CMK (cell line): ENCODE data around the gene ANK3.
"Not testable (repeated sequence)": the region's sequence is repeated elsewhere in the genome, so short reads cannot be mapped to it uniquely, and the experiment has no call there.

Experiments used
- DNase-seq: peaks from one replicate; pipeline ENCODE4 v3.0.0-alpha.2; 2010; ENCODE audit warnings: low read depth

Gene ANK3

DNA sequence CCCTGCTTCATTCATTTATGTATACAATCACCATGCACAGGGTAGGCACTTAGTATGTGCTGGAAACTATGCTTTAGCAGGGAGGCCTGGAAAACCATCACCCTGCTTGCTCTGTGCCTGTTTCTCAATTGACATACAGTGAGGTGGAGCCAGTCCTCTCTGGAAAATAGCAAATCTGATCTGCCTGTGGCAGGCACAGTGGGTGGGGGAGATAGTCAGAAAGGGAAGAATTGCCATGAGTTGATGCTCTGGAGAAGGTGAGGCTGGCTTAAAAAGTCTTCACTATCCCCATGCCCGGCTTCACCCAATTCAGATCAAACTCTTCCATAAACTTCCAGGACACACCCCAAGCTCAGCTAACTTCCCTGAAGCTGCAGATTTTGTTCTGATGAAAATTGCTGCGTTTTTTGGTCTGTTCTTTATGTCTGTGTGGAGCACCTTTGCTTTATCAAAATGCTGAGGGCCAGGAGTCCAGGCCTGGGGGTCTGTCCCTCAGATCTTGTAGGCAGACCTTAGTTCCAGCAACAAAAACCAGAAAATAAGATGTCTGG, 84.8 kb downstream of the ANK3 start:
- no peak for DNase-seq

DNA sequence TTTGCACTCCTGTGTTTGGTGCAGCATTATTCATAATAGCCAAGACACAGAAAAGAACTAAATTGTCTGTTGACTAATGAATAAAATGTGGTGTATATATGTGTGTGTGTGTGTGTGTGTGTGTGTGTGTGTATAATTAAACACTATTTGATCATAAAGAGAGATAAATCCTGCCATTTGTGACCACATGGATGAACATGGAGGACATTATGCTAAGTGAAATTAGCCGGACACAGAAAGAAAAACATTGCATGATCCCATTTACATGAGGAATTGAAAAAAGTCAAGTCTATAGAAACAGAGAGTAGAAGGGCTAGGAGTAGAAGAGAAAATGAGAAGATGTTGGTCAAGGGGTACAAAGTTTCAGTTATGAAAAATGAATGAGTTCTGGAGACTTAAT, 85.9 kb downstream of the ANK3 start:
- DNase-seq: no peak

DNA sequence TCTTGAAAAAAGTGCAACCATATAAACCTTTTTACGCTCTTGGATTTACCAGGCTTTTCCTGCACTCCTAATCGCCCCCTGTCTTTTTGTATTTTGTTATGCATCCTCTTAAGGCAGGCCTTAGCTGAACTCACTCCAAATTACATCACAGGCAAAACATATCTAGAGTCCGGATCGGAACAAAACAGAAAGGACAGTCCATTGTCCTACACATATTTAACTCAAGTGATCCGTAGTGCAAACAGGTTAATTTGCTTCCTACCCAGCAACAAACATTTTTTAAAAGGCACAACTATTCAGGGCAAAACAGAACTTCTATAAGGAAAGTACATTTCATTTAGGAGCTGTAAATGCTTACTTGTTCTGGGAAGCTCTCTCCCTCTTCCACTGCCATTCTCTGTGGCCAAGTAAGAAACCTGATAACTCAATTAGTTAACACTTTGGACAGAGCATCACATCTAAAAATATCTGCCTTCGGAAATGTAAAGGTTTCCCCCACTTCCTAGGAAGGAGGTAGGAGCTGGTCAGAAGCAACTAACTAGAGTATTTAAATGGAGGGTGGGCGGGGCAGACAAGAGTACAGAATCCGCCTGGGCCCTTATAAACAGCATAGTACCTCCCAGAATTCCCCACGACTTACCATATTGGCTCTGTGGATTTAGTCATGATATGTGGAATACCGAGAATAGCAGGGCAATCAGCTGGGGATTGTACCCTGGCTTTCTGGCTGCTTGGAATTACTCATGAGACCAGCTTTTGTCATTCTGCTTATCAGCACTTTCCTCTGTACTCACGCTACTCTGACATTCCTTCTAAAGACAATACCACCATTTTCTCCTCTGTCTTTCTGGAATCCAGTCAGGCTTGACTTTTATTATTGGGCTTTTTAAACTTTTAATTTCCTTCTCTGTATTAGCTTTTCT, 89.5 kb downstream of the ANK3 start:
- no peak for DNase-seq

DNA sequence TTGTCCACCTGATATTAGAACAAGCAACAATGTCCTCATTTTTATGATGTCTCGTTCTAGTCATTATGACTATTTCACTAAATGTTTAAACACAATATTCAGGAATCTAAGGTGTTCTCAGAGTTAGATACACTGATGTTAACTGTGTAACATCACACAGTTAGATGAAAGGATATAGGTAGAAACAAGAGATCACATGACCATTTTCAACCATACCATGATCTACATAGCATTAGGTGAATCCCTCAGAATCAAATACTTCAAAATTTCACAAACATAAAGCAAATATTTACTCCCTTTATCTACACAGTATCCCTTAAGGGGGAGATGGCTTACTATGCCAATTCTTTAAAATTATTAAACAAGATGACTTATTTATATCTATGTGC, 90.3 kb downstream of the ANK3 start:
- no peak for DNase-seq

DNA sequence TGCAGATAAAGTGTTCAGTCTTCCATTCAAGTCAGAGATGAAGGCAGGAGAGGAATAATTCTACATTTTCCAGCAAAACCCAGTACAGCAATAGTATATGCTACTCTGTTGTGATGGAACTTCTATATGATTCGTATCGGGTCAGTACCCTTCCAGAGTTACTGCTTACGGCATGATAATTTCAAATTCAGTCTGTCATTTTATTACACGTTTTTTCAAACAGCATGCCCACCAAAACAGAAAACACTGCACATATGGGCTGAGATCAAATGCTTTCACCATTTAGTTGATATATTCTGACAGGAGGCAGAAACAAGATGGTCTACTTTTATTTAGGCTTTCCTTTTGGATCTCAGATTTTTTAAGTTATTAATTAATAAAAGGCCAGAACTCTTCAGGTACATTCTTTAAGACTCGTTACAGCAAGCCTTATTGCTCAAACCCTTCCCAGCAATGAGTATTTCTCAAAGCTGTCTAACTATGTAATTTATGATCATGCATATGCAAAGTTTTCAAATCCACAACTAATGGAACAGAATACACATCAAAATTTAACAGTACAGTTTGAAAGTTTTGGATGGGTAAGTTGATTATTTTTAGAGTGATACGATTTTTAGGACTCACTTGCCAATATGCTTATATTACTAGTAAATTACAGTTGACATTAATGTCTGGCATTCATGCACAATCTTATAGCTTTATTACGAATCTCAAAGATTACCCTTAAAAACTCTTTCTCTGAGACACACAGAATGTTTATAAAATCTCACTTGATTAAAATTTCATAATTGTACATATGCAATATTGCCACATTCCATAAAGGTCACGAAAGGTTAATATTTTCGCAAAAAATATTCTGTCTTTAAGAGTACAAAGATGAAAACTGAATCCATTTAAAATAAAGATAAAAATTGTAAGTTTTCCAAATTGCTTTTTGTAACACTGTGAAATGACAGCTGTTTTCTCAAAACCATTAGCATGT, 91.0 kb downstream of the ANK3 start:
- no peak for DNase-seq

DNA sequence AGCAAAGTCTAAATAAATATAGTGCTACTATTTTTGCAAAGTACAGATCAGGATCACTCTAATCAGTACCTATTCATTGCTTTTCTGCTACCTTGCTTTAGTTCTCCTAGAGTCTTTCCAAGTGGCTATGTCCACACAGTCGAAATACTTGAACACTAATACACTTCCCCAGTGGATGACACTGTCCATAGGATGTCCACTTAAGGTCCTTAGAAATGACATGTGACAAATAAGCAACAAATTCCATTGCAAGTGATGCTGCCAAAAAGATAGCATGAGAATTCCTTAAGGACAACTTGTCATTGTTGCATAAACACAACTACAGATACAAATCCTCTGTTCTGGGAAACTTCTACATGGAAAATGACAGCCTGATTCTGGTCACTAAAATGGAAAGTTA, 93.6 kb downstream of the ANK3 start:
- DNase-seq: no peak

DNA sequence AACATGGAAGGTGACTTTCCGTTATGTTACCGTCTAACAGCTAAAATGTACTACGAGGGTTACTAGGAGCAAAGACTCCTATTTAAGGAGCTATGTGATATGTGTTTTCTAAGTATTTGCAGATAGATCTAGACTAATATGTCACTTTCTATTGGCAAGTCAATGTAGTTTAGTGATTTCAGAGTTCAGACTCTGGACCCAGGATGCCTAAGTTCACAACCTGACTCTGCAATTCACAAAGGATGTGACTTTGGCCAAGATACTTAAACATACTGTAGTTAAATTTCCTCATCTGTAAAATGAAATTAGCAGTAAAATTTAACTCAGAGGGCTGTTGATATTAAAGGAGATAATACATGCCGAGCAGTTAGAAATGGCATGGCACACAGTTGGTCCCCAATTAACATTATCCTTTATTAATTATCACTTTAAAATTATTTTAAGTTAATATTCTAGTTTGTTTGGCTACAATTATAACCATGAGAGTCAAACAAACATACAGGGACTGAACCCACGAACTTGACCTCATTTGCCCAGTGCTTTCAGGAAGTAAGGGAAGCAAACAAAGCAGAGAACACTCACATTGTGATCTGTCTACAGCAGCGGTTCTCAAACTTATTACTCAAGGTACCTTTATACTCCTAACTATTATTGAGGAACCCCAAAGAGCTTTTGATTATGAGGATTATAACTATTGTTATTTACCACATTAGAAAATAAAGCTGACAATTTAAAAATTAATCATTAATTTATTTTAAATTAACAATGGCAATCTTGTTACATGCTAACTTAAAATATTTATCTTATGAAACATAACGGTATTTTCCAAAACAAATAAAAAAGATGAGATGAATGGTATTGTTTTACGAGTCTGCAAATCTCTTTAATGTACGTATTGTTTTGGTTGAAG, 94.4 kb downstream of the ANK3 start:
- no peak for DNase-seq

DNA sequence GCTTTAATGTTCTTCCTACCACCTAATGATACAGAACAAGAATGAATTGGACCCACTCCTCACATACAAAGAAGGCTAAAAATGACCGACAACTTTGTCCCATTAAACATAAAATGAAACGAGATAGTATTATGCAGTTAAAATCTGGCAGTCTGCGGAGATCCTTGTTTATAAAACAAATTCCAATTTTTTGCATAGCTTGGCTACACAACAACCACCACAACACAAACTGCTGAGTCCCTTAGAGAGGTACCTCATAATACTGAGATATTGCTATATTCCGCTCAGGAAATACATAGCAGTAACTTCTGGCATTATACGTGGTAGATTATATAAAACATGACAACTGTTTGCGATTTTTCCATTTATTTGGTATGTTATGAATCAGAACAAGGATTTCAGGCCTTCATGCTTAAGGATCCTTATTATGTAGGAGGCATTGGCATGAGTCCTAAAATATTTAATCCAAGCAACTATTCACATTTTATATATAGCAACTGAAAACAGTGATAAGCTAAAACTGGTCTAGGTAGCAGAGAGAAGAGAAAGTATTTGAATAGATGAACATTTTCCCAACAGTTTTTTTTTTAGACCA, 96.0 kb downstream of the ANK3 start:
- DNase-seq: no peak

DNA sequence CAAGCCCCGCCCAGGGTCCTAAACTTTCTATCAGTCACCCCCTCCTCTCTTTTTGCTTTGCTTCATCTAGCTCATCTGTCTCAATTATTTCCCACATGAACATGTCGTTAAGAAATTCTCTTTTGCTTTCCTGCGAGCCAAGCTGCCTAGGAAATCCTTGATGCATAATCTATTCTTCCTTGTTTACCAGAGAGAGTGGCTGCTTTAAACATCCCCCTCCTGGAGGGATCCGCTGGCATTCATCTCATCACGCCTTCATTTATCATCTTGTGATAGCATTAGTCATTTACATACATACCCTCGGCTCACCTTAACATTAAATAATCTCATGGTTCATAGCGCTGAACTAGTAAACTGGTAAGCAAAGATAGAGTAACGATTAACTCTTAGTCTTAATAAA, 96.7 kb downstream of the ANK3 start:
- DNase-seq: no peak

DNA sequence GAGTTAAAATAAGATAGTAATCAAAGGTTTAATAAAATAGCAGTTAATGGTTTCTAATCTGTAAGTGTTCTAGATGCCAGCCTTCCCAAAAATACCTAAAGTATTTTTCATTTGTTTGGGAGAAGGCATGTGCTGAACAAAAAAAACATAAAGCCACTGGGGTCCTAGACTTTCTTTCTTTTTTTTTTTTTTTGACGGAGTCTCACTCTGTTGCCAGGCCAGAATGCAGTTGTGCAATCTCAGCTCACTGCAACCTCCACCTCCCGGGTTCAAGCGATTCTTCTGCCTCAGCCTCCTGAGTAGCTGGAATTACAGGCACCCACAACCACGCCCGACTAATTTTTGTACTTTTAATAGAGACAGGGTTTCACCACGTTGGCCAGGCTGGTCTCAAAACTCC, 97.1 kb downstream of the ANK3 start:
- not testable (repeated sequence) for DNase-seq

DNA sequence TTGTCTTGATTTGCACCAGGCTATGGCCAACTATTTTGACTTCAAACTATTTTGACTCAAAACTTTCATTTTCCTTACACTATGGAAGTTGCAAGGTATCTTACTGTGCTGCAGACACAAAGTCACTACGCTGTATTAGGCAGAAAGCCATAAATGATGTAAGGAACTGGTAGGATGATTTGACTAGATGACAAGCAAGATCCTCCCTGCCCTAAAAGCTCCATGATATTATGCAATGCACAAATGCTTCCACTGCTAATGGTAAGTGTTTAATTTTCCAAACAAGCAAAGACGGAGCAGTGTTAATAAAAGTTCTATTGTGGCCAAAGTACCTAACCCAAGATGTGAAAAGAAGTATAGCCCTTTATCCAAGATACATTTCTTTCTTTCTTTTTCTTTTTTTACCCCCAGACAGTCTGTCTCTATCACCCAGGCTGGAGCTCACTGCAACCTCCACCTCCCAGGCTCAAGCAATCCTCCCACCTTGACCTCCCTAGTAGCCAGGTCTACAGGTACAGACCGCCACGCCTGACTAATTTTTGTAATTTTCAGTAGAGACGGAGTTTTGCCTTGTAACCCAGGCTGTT, 98.2 kb downstream of the ANK3 start:
- DNase-seq: no peak

DNA sequence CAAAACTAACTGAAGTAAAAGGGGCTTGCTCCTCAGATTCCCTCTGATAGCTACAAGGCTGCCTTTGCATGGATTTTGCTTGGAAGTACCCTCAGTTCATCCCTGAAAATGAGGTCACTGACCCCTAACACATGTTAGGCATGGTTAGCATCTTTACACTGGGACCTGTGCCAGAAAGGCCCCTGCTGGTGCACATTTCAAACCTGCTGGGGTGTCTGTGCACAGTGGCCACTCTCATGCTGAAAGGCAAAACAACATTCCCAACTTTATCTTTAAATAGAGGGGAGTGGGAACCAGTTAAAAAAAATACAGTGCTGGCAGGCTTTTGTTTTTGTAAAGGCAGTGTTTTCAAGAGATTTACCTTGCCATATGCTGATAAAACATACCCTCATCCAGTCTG, 99.1 kb downstream of the ANK3 start:
- no peak for DNase-seq

DNA sequence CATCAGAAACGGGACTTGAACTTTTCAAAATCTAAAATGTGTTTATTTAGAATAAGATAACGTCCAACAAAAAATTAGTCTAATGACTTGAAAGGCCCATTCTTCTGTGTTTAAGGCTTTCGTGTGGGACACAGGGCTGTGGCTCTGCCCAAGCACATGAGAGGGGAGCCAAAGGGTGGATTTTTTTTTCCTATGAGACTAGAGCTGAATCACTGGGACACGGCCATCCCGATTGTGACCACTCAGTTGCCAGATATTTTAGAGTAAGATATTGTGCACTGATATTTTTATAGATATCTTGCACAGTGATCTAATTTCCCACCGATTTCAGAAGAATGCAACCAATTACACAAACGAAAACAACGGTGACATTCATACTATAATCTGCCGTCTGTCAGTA, 99.9 kb downstream of the ANK3 start:
- DNase-seq: no peak

DNA sequence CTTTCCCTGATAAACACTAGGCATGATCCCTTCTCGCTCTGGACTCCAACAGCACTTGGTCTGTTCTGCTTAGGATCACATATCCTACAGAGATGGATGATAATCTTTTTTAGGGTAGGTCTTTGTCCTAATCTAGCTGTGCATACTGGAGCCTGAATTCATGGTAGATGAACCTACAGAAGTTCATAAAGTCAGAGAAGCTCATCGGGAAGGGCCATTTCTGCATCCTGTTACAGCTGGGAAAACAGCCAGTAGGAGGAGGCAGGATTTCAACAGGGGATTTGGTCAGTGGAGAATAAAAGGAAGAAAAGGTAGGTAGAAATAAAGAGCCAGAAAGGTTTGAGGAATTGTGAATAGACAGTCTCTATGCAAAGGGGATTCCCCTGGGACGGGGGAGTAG, 101.4 kb downstream of the ANK3 start:
- DNase-seq: no peak

DNA sequence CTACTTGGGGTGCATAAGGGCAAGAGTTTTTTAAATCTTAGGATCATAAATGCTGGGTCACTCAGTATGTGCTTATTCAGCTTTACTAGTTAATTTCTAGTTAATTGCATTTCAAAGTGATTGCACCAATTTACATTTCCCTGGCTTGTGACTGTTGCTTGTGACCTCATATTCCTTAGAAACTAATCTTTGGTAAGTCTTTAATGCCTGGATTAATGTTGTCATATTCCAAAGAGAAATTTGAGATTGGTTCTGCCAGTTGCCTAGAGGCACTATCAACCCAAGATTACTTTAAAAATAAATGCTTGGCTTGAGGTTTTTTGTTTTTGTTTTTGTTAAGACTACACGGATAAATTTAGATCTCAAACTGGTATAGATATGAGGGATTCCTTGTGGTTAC, 103.1 kb downstream of the ANK3 start:
- DNase-seq: no peak

DNA sequence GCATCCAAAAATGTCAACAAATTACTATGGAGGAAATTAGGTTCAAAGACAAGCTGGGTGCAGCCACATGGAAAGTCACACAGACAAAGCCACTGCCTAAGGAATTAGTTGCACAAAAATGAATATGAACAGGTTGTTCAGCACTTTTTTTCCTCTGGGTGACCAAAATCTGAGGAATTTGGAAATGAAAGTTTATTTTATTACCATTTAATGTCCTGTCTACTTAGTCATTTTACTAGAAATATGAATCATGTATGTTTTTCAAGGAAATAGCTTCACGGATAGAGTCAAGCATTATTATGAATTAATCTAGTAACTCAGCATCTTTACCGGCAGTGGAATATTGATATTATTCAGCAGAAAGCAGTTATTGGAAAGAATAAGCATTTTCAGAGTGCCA, 106.3 kb downstream of the ANK3 start:
- DNase-seq: no peak

DNA sequence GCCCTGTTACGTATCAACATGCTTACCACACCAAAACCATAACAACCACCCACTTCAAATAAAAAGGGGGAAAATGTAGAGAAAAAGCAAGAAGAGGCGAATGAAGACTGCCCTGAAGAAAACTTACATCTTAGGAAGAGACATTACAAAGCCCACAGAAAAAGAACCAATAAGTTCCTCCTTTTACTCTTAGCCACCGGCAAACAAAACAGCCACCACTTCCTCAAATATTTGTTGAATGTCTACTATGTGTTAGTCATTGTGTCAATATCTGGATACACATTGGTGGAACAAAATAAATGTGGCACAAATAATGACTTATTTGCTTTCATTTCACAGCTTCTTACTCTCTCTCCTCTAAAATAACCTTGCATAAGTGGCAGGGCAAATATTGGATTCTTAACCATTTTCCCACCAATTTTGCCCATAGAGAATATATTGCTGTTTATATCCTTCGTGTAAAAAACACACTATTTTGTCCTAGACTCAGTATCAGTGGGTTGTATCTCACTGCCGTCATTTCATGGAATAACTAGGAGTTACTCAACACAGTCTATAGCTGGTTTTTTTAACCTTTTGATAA, 106.8 kb downstream of the ANK3 start:
- DNase-seq: no peak

DNA sequence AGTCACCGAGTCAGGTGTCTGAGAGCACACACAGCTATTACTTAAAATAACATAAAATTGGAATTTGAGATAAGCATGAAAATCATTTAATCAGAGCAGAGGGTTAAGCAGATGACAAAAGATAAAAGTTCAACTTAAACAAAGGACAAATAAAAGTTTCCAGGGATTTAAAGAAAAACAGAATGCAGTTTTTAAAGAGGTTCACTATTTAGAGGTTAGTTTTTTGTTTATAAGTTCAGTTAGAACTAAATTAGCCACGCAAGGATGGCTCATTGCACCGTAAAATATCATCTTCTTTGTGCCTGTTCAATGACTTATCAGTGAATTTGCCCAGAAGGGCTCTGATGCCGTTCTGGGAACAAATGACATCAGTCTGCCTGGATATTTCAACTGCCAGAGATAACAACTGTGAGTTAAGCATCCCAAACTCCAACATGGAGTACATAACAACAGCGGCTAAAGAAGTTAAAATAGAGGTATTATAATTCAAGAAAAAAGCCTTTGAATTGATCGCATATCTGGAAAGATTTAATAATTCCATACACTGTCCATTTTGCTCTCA, 107.8 kb downstream of the ANK3 start:
- DNase-seq: no peak

DNA sequence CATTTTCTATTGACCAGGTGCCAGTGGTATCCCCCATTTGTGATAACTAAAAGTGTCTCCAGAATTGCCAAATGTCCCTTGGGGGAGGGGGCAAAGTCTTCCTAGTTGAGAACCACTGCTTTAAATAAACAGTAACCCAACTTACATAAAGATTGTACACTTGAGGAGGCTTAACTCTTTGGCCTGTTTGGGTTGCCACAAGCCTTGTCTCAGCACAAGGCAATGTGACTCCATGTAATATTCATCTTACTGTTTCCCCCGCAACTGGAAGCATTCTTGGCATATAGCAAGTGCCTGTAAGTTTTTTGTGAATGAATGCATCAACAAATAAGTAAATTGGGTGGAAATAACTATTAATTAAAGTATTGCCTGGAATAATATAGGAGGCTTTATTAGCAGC, 108.3 kb downstream of the ANK3 start:
- DNase-seq: no peak

DNA sequence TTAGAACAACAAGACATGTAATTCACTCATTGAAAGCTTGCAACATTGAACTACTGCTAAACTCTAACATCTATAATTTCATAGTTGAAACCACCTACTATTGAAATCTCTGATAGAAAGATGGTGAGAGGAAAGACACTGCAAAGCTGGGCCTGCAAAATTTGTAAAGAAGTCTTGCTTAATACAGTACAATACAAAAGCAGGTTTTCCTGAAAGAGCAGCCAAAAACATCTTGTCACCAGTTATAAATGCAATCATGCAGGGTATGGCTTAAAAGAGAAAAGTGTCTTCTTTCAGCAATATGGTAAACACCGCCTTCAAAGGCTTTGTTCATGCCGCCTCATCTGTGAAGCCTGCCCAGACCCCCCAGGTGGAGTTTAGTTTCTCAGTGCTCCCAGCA, 109.2 kb downstream of the ANK3 start:
- DNase-seq: no peak
